OCI-LY1 (cell line): ENCODE results near the gene PAIP2B.

Experiments
- CTCF ChIP-seq: fragments of 200-600 bp; sonication (generic), shearing (Covaris generic); IDR thresholded peaks from 2 replicates; pipeline ENCODE4 v1.5.1; 2017; ENCODE audit warnings: mild to moderate bottlenecking, antibody characterized with exemption, low read length, moderate library complexity, mixed read lengths
- EZH2 ChIP-seq: fragments of 200-600 bp; sonication (generic), shearing (Covaris generic); IDR thresholded peaks from 2 replicates; pipeline ENCODE4 v1.8.0; 2017; ENCODE audit warnings: borderline replicate concordance, mixed run types, mild to moderate bottlenecking, antibody characterized with exemption, low read length, moderate library complexity, mixed read lengths

- TF ChIP-seq CTCF (no peak), EZH2 (no peak)
These were observed 16.9 kb upstream of the PAIP2B start for GRCh38 chr2:71243634-71244301.
